GM12864 (cell line): ENCODE measurements around the gene VN1R5.

ENCODE experiments used
- DNase-seq: peaks from one replicate; pipeline ENCODE4 v3.0.0-alpha.2; 2011; ENCODE audit warnings: low read depth
- H3K4me3 ChIP-seq: 2 replicates; pipeline ENCODE4 v1.5.1; 2011; ENCODE audit warnings: mild to moderate bottlenecking, low read depth, low read length, control low read depth
- CTCF ChIP-seq: IDR thresholded peaks from 2 replicates; pipeline ENCODE4 v1.5.1; 2011; ENCODE audit warnings: low read depth, mild to moderate bottlenecking, moderate library complexity, low read length, control low read depth, inconsistent platforms; ENCODE audit errors: missing control alignments

VN1R5 gene

GRCh38 chr1:247300491-247301175, 44.8 kb downstream of the VN1R5 start:
- no peak overlapping the region for H3K4me3 ChIP-seq
- TF ChIP-seq CTCF: no peak
- DNase-seq: no peak

- no peak overlapping the region for H3K4me3 ChIP-seq
- TF ChIP-seq CTCF: no peak
- DNase-seq: no peak
Observed at GRCh38 chr1:247301176-247301540, 45.3 kb downstream of the VN1R5 start.

- H3K4me3 ChIP-seq: no peak overlapping the region
- TF ChIP-seq CTCF: no peak
- DNase-seq: no peak
Observed at GRCh38 chr1:247303216-247303615, 47.3 kb downstream of the VN1R5 start.

GRCh38 chr1:247304031-247304430, 48.2 kb downstream of the VN1R5 start:
- no peak for TF ChIP-seq CTCF
- DNase-seq: no peak
- H3K4me3 ChIP-seq: no peak overlapping the region
